H1 (cell line): ENCODE measurements around the gene MYO15B.

Source experiments
- CREB1 ChIP-seq: IDR thresholded peaks from 2 replicates; pipeline ENCODE4 v1.6.1; 2012; ENCODE audit warnings: inconsistent platforms
- HDAC2 ChIP-seq, 2 experiments: fragments of 300-600 bp in 1 of 2; sonication (generic) in 1 of 2; IDR thresholded peaks; 2 replicates each; pipeline ENCODE4 v1.6.1; 2011 to 2012; ENCODE audit warnings: low read depth in 2 of 2, low read length in 2 of 2, mild to moderate bottlenecking in 2 of 2, moderate library complexity in 2 of 2, borderline replicate concordance in 1 of 2, inconsistent platforms in 1 of 2
- JUND ChIP-seq: IDR thresholded peaks from 2 replicates; pipeline ENCODE4 v1.6.1; 2011; ENCODE audit warnings: mild to moderate bottlenecking, improper control_type of control experiment, low read length
- KDM5A ChIP-seq: fragments of 200-600 bp; IDR thresholded peaks from 2 replicates; pipeline ENCODE4 v1.7.1; 2012; ENCODE audit warnings: mild to moderate bottlenecking, low read length, inconsistent platforms, mixed read lengths
- MAX ChIP-seq: IDR thresholded peaks from 2 replicates; pipeline ENCODE4 v1.6.1; 2012; ENCODE audit warnings: inconsistent platforms
- POLR2A ChIP-seq, 2 experiments: IDR thresholded peaks; 1 replicate in 1 of 2; 2 replicates in 1 of 2; pipeline ENCODE4 v1.6.1; 2011; ENCODE audit warnings: low read depth in 2 of 2, low read length in 2 of 2, mild to moderate bottlenecking in 2 of 2; ENCODE audit errors: control extremely low read depth in 1 of 2
- POLR2AphosphoS5 ChIP-seq: IDR thresholded peaks from 2 replicates; pipeline ENCODE4 v1.6.1; 2011; ENCODE audit warnings: low read depth, low read length
- SUZ12 ChIP-seq: fragments of 200-600 bp; sonication (generic); IDR thresholded peaks from 2 replicates; pipeline ENCODE4 v1.6.1; 2012; ENCODE audit warnings: mild to moderate bottlenecking, inconsistent platforms, low read length, moderate library complexity, mixed read lengths
- TAF7 ChIP-seq: optimal IDR thresholded peaks from 2 replicates; pipeline ENCODE3; 2011; ENCODE audit warnings: low read depth, mild to moderate bottlenecking, inconsistent platforms, low read length, moderate library complexity, borderline replicate concordance
- TF ChIP-seq, protein P1 (sequence below), 3 experiments: IDR thresholded peaks; 1 replicate in 2 of 3; 2 replicates in 1 of 3; pipeline versions ENCODE4 v1.5.1 to v1.6.1; 2011; ENCODE audit warnings: low read length in 3 of 3, mild to moderate bottlenecking in 3 of 3, inconsistent platforms in 2 of 3, low read depth in 1 of 3, moderate library complexity in 1 of 3; ENCODE audit not compliant: insufficient read depth in 1 of 3; ENCODE audit errors: control extremely low read depth in 1 of 3

DNA sequence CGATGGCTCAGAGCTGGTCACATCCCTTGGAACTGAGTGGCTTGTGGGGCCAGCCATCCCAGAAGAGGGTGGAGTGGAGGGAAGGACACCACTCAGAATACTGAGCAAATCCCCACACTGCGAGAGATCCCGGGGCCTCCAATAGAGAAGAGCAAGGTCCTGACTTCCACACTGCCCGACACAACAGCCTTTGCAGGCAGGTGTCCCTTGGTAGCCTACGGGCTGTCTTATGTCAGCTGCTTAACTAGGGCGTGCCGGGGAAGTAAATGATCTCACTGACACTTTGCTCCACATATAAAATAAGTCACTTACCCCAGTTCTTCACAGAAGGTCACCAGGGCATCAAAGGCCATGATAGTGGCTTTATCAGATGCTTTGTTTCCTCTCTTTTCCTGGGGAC, 63.3 kb downstream of the MYO15B start:
- TF ChIP-seq HDAC2 (IDR thresholded peaks at IDR 0.05; ENCODE audit: borderline replicate concordance in 1 of 2, low read depth in 2 of 2, low read length in 2 of 2) (no peak), MAX (no peak), POLR2A (IDR thresholded peaks at IDR 0.05; ENCODE audit: control extremely low read depth in 1 of 2, low read depth in 2 of 2, low read length in 2 of 2) (no peak), SUZ12 (no peak), TAF7 (no peak), JUND (no peak), KDM5A (no peak), CREB1 (no peak), POLR2AphosphoS5 (no peak)
- TF ChIP-seq, protein P1, sequence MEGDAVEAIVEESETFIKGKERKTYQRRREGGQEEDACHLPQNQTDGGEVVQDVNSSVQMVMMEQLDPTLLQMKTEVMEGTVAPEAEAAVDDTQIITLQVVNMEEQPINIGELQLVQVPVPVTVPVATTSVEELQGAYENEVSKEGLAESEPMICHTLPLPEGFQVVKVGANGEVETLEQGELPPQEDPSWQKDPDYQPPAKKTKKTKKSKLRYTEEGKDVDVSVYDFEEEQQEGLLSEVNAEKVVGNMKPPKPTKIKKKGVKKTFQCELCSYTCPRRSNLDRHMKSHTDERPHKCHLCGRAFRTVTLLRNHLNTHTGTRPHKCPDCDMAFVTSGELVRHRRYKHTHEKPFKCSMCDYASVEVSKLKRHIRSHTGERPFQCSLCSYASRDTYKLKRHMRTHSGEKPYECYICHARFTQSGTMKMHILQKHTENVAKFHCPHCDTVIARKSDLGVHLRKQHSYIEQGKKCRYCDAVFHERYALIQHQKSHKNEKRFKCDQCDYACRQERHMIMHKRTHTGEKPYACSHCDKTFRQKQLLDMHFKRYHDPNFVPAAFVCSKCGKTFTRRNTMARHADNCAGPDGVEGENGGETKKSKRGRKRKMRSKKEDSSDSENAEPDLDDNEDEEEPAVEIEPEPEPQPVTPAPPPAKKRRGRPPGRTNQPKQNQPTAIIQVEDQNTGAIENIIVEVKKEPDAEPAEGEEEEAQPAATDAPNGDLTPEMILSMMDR (IDR thresholded peaks at IDR 0.05; ENCODE audit: control extremely low read depth in 1 of 3, insufficient read depth in 1 of 3, low read depth in 1 of 3, low read length in 3 of 3): no peak
